DOHH2 (cell line): ENCODE results near the gene PTPN14.

Experiments
- H3F3A ChIP-seq: fragments of 200-600 bp; sonication (generic), shearing (Covaris generic); 2 replicates; pipeline ENCODE4 v1.6.0; 2016; ENCODE audit warnings: antibody characterized with exemption, mild to moderate bottlenecking; ENCODE audit not compliant: control insufficient read depth, insufficient read depth
- H3K27ac ChIP-seq: fragments of 200-600 bp; sonication (generic); 2 replicates; pipeline ENCODE4 v1.5.1; 2014; ENCODE audit warnings: low read depth, mild to moderate bottlenecking, low read length, moderate library complexity
- H3K27me3 ChIP-seq: fragments of 200-600 bp; sonication (generic); 2 replicates; pipeline ENCODE4 v1.6.1; 2014; ENCODE audit warnings: mild to moderate bottlenecking, low read length, mixed read lengths; ENCODE audit not compliant: control insufficient read depth
- H3K36me3 ChIP-seq: fragments of 200-600 bp; sonication (generic); 2 replicates; pipeline ENCODE4 v1.6.1; 2014; ENCODE audit warnings: mild to moderate bottlenecking, low read length, moderate library complexity, mixed read lengths; ENCODE audit not compliant: control insufficient read depth
- H3K4me1 ChIP-seq: fragments of 200-600 bp; sonication (generic); 2 replicates; pipeline ENCODE4 v1.6.1; 2014; ENCODE audit warnings: mild to moderate bottlenecking, low read length, mixed read lengths; ENCODE audit not compliant: control insufficient read depth
- H3K4me2 ChIP-seq: fragments of 200-600 bp; sonication (generic); 2 replicates; pipeline ENCODE4 v1.6.0; 2014; ENCODE audit warnings: mild to moderate bottlenecking, low read length, moderate library complexity
- H3K4me3 ChIP-seq: fragments of 200-600 bp; sonication (generic); 2 replicates; pipeline ENCODE4 v1.5.1; 2014; ENCODE audit warnings: mild to moderate bottlenecking, low read length, mixed read lengths
- H3K79me2 ChIP-seq: fragments of 200-600 bp; sonication (generic); 2 replicates; pipeline ENCODE4 v1.6.1; 2014; ENCODE audit warnings: mild to moderate bottlenecking, low read length, mixed read lengths; ENCODE audit not compliant: control insufficient read depth
- H3K9me2 ChIP-seq: fragments of 200-600 bp; sonication (generic); replicated peaks from 2 replicates; pipeline ENCODE4 v1.6.1; 2014; ENCODE audit warnings: mild to moderate bottlenecking, low read length, mixed read lengths; ENCODE audit not compliant: control insufficient read depth
- H3K9me3 ChIP-seq: fragments of 200-600 bp; sonication (generic); 2 replicates; pipeline ENCODE4 v1.6.1; 2014; ENCODE audit warnings: antibody characterized with exemption, low read length, mixed read lengths; ENCODE audit not compliant: control insufficient read depth, insufficient read depth
- H4K20me1 ChIP-seq: fragments of 200-600 bp; sonication (generic); 2 replicates; pipeline ENCODE4 v1.6.0; 2014; ENCODE audit warnings: low read depth, mild to moderate bottlenecking, antibody characterized with exemption, low read length, moderate library complexity; ENCODE audit not compliant: control insufficient read depth, insufficient read depth
- CTCF ChIP-seq: fragments of 200-600 bp; sonication (generic); IDR thresholded peaks from one replicate; pipeline ENCODE4 v1.5.1; 2014; ENCODE audit warnings: antibody characterized with exemption, mild to moderate bottlenecking, low read depth, low read length; ENCODE audit not compliant: poor library complexity, severe bottlenecking
- EZH2phosphoT487 ChIP-seq: fragments of 200-600 bp; sonication (generic); IDR thresholded peaks from 2 replicates; pipeline ENCODE4 v1.6.1; 2017; ENCODE audit warnings: borderline replicate concordance, mild to moderate bottlenecking, antibody characterized with exemption, low read length, moderate library complexity, mixed read lengths

Gene PTPN14

GRCh38 chr1:214391873-214392645 is 159.3 kb downstream of the PTPN14 start:
- TF ChIP-seq CTCF: no peak
- no peak for TF ChIP-seq EZH2phosphoT487
- H3K36me3 ChIP-seq: no peaks in the 10 kb centered on the region
- no peak overlapping the region for H3K4me3 ChIP-seq
- no peak overlapping the region for H3K4me2 ChIP-seq
- H3K9me3 ChIP-seq: no peaks in the 10 kb centered on the region
- no peaks in the 10 kb centered on the region for H3K4me1 ChIP-seq
- H3F3A ChIP-seq: no peaks in the 10 kb centered on the region
- no peaks in the 10 kb centered on the region for H3K9me2 ChIP-seq
- no peaks in the 10 kb centered on the region for H4K20me1 ChIP-seq
- no peak overlapping the region for H3K27ac ChIP-seq
- no peaks in the 10 kb centered on the region for H3K27me3 ChIP-seq
- H3K79me2 ChIP-seq: no peaks in the 10 kb centered on the region

DNA sequence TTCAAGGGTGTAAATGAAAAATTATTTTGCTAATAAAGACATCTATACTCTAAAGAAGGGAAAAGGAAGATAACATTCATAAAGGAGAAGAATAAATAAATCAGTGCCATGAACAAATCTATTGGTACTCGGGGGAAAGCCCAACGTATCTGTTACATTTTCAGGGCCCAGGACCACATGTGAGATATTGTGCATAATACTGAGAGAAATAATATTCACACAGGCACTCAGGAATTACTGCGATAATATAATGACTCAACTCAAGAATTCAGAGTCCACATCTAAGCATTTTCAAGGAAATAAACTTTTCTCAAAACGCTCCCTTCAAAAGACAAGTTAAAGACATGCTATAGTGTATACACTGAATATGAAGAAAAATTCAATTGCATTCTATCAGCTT is 161.7 kb downstream of the PTPN14 start:
- H3K79me2 ChIP-seq: no peaks in the 10 kb centered on the region
- no peaks in the 10 kb centered on the region for H3K4me1 ChIP-seq
- H4K20me1 ChIP-seq: no peaks in the 10 kb centered on the region
- no peaks in the 10 kb centered on the region for H3K36me3 ChIP-seq
- no peak overlapping the region for H3K4me2 ChIP-seq
- no peaks in the 10 kb centered on the region for H3K27me3 ChIP-seq
- H3K9me3 ChIP-seq: no peaks in the 10 kb centered on the region
- H3F3A ChIP-seq: no peaks in the 10 kb centered on the region
- no peak overlapping the region for H3K27ac ChIP-seq
- no peaks in the 10 kb centered on the region for H3K9me2 ChIP-seq
- TF ChIP-seq CTCF (no peak), EZH2phosphoT487 (no peak)
- no peak overlapping the region for H3K4me3 ChIP-seq

- TF ChIP-seq EZH2phosphoT487 (no peak), CTCF (no peak)
These were observed 164.7 kb downstream of the PTPN14 start for GRCh38 chr1:214386747-214387146.

More at GRCh38 chr1:214386747-214387146, 164.7 kb downstream of the PTPN14 start:
- Histone ChIP-seq H3K4me3 (no peak overlapping the region), H3F3A (no peaks in the 10 kb centered on the region), H3K79me2 (no peaks in the 10 kb centered on the region), H3K27ac (no peak overlapping the region), H3K4me2 (no peak overlapping the region), H4K20me1 (no peaks in the 10 kb centered on the region), H3K9me3 (no peaks in the 10 kb centered on the region), H3K36me3 (no peaks in the 10 kb centered on the region), H3K4me1 (no peaks in the 10 kb centered on the region), H3K9me2 (no peaks in the 10 kb centered on the region), H3K27me3 (no peaks in the 10 kb centered on the region)
